Activated naive CD4-positive, alpha-beta T cell treated with anti-CD3 and anti-CD28 coated beads, Interleukin-2, amount 50 U/mL, for 24 hours (primary cell): ENCODE results near the gene CAPG.
A peak's percentile ranks its signal among the peaks of the same experiment; 100 is the strongest.

ENCODE experiments used
- H3K27ac Mint-ChIP-seq: one replicate; pipeline ENCODE4 v1.8.0; 2021; ENCODE audit warnings: mild to moderate bottlenecking, mixed read lengths
- H3K27me3 Mint-ChIP-seq: one replicate; pipeline ENCODE4 v1.8.0; 2021; ENCODE audit warnings: mixed read lengths
- H3K36me3 Mint-ChIP-seq: one replicate; pipeline ENCODE4 v1.8.0; 2021; ENCODE audit warnings: mixed read lengths
- H3K4me1 Mint-ChIP-seq: one replicate; pipeline ENCODE4 v1.8.0; 2021; ENCODE audit warnings: mixed read lengths
- H3K4me3 Mint-ChIP-seq: one replicate; pipeline ENCODE4 v1.8.0; 2021; ENCODE audit warnings: mild to moderate bottlenecking, mixed read lengths
- H3K9me3 Mint-ChIP-seq: one replicate; pipeline ENCODE4 v1.8.0; 2021; ENCODE audit warnings: mixed read lengths

CAPG gene

GRCh38 chr2:85409845-85410583 is at the start of gene CAPG:
TSS of gene CAPG (minus strand) at chr2:85410366. CDS start at chr2:85402145, 8,221 bp downstream.
- Mint-ChIP-seq H3K4me1 (peaks cover 51% of the 10 kb centered on the region), H3K27ac (peak within 1 kb of the TSS; percentile 51), H3K36me3 (no peaks in the 10 kb centered on the region)

GRCh38 chr2:85459771-85460170 is 49.6 kb upstream of the CAPG start:
- H3K9me3 Mint-ChIP-seq: no peaks in the 10 kb centered on the region
- H3K4me3 Mint-ChIP-seq: no peak overlapping the region
- no peaks in the 10 kb centered on the region for H3K36me3 Mint-ChIP-seq
- no peak overlapping the region for H3K27ac Mint-ChIP-seq
- no peaks in the 10 kb centered on the region for H3K4me1 Mint-ChIP-seq
- H3K27me3 Mint-ChIP-seq: no peaks in the 10 kb centered on the region

More at GRCh38 chr2:85409845-85410583, at the start of gene CAPG:
- no peaks in the 10 kb centered on the region for H3K9me3 Mint-ChIP-seq
- peaks cover 4% of the 10 kb centered on the region for H3K27me3 Mint-ChIP-seq
- H3K4me3 Mint-ChIP-seq: peak within 1 kb of the TSS; percentile 63

GRCh38 chr2:85458601-85459563 is 48.7 kb upstream of the CAPG start:
- Mint-ChIP-seq H3K27me3 (no peaks in the 10 kb centered on the region), H3K4me1 (no peaks in the 10 kb centered on the region)

GRCh38 chr2:85457877-85458316 is 47.7 kb upstream of the CAPG start:
- Mint-ChIP-seq H3K9me3 (no peaks in the 10 kb centered on the region), H3K27ac (no peak overlapping the region), H3K4me1 (no peaks in the 10 kb centered on the region), H3K27me3 (no peaks in the 10 kb centered on the region), H3K36me3 (no peaks in the 10 kb centered on the region), H3K4me3 (no peak overlapping the region)

More at GRCh38 chr2:85458601-85459563, 48.7 kb upstream of the CAPG start:
- H3K36me3 Mint-ChIP-seq: no peaks in the 10 kb centered on the region
- no peaks in the 10 kb centered on the region for H3K9me3 Mint-ChIP-seq
- no peak overlapping the region for H3K4me3 Mint-ChIP-seq
- H3K27ac Mint-ChIP-seq: no peak overlapping the region

- no peaks in the 10 kb centered on the region for H3K4me1 Mint-ChIP-seq
- H3K27me3 Mint-ChIP-seq: no peaks in the 10 kb centered on the region
- H3K27ac Mint-ChIP-seq: no peak overlapping the region
- no peaks in the 10 kb centered on the region for H3K9me3 Mint-ChIP-seq
- no peak overlapping the region for H3K4me3 Mint-ChIP-seq
- no peaks in the 10 kb centered on the region for H3K36me3 Mint-ChIP-seq
Measured at GRCh38 chr2:85457043-85457442, 46.9 kb upstream of the CAPG start.

GRCh38 chr2:85455552-85456090 is 45.5 kb upstream of the CAPG start:
- H3K4me3 Mint-ChIP-seq: no peak overlapping the region
- H3K27ac Mint-ChIP-seq: no peak overlapping the region
- no peaks in the 10 kb centered on the region for H3K27me3 Mint-ChIP-seq
- no peaks in the 10 kb centered on the region for H3K9me3 Mint-ChIP-seq
- no peaks in the 10 kb centered on the region for H3K36me3 Mint-ChIP-seq
- H3K4me1 Mint-ChIP-seq: no peaks in the 10 kb centered on the region

- Mint-ChIP-seq H3K27me3 (no peaks in the 10 kb centered on the region), H3K36me3 (no peaks in the 10 kb centered on the region), H3K27ac (no peak overlapping the region), H3K4me3 (no peak overlapping the region), H3K9me3 (no peaks in the 10 kb centered on the region), H3K4me1 (no peaks in the 10 kb centered on the region)
Measured at GRCh38 chr2:85453571-85453970, 43.4 kb upstream of the CAPG start.

- Mint-ChIP-seq H3K36me3 (no peaks in the 10 kb centered on the region), H3K27ac (peak overlapping the region; percentile 12), H3K4me1 (no peaks in the 10 kb centered on the region), H3K9me3 (no peaks in the 10 kb centered on the region), H3K4me3 (no peak overlapping the region), H3K27me3 (no peaks in the 10 kb centered on the region)
Measured at GRCh38 chr2:85452237-85452636, 42.1 kb upstream of the CAPG start.

GRCh38 chr2:85449214-85449588 is 39.0 kb upstream of the CAPG start:
- Mint-ChIP-seq H3K4me1 (no peaks in the 10 kb centered on the region), H3K4me3 (no peak overlapping the region), H3K36me3 (no peaks in the 10 kb centered on the region), H3K27me3 (no peaks in the 10 kb centered on the region), H3K9me3 (no peaks in the 10 kb centered on the region), H3K27ac (no peak overlapping the region)

GRCh38 chr2:85448461-85449213 is 38.5 kb upstream of the CAPG start:
- Mint-ChIP-seq H3K27me3 (no peaks in the 10 kb centered on the region), H3K9me3 (no peaks in the 10 kb centered on the region), H3K4me3 (no peak overlapping the region), H3K27ac (no peak overlapping the region), H3K36me3 (no peaks in the 10 kb centered on the region), H3K4me1 (no peaks in the 10 kb centered on the region)

- no peaks in the 10 kb centered on the region for H3K9me3 Mint-ChIP-seq
- H3K36me3 Mint-ChIP-seq: no peaks in the 10 kb centered on the region
- no peaks in the 10 kb centered on the region for H3K27me3 Mint-ChIP-seq
- no peak overlapping the region for H3K27ac Mint-ChIP-seq
- H3K4me3 Mint-ChIP-seq: no peak overlapping the region
- no peaks in the 10 kb centered on the region for H3K4me1 Mint-ChIP-seq
Measured at GRCh38 chr2:85447222-85447585, 37.0 kb upstream of the CAPG start.

- H3K27me3 Mint-ChIP-seq: no peaks in the 10 kb centered on the region
- no peaks in the 10 kb centered on the region for H3K9me3 Mint-ChIP-seq
- no peaks in the 10 kb centered on the region for H3K36me3 Mint-ChIP-seq
- H3K27ac Mint-ChIP-seq: no peak overlapping the region
- no peaks in the 10 kb centered on the region for H3K4me1 Mint-ChIP-seq
- no peak overlapping the region for H3K4me3 Mint-ChIP-seq
Measured at GRCh38 chr2:85446296-85447221, 36.4 kb upstream of the CAPG start.

GRCh38 chr2:85445316-85446295 is 35.4 kb upstream of the CAPG start:
- H3K27me3 Mint-ChIP-seq: no peaks in the 10 kb centered on the region

More at GRCh38 chr2:85445316-85446295, 35.4 kb upstream of the CAPG start:
- no peak overlapping the region for H3K27ac Mint-ChIP-seq
- no peaks in the 10 kb centered on the region for H3K9me3 Mint-ChIP-seq
- no peak overlapping the region for H3K4me3 Mint-ChIP-seq
- H3K36me3 Mint-ChIP-seq: no peaks in the 10 kb centered on the region
- H3K4me1 Mint-ChIP-seq: no peaks in the 10 kb centered on the region
